ENCODE measurements around the gene CRISP1.

- TF ChIP-seq, protein P1, sequence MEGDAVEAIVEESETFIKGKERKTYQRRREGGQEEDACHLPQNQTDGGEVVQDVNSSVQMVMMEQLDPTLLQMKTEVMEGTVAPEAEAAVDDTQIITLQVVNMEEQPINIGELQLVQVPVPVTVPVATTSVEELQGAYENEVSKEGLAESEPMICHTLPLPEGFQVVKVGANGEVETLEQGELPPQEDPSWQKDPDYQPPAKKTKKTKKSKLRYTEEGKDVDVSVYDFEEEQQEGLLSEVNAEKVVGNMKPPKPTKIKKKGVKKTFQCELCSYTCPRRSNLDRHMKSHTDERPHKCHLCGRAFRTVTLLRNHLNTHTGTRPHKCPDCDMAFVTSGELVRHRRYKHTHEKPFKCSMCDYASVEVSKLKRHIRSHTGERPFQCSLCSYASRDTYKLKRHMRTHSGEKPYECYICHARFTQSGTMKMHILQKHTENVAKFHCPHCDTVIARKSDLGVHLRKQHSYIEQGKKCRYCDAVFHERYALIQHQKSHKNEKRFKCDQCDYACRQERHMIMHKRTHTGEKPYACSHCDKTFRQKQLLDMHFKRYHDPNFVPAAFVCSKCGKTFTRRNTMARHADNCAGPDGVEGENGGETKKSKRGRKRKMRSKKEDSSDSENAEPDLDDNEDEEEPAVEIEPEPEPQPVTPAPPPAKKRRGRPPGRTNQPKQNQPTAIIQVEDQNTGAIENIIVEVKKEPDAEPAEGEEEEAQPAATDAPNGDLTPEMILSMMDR (IDR thresholded peaks at IDR 0.05): no peak
- TF ChIP-seq POLR2AphosphoS5 (IDR thresholded peaks at IDR 0.05): no peak
- TF ChIP-seq POLR2A (IDR thresholded peaks at IDR 0.05): no peak
- TF ChIP-seq EP300 (IDR thresholded peaks at IDR 0.05): no peak
Measured at GRCh38 chr6:49892280-49892679, 25.9 kb upstream of the CRISP1 start.

All from sigmoid colon (tissue), 4 donors.